K562 (cell line): ENCODE results near the gene ETV2. TPM values are rescaled to one million over a fixed set of nuclear protein-coding genes. Genes with fewer than 3 reads are reported as not detected.

ENCODE experiments used
- BCOR ChIP-seq: fragments of 450-650 bp; IDR thresholded peaks from 2 replicates; pipeline ENCODE4 v1.6.1; 2016
- CEBPB ChIP-seq: fragments of 450-650 bp; IDR thresholded peaks from 2 replicates; pipeline ENCODE4 v1.6.1; 2016; ENCODE audit warnings: missing genetic modification characterization, missing compliant biosample characterization
- ETV1 ChIP-seq: fragments of 450-650 bp; conservative IDR thresholded peaks from 2 replicates; pipeline ENCODE4 v1.6.1; 2016; ENCODE audit warnings: missing genetic modification characterization, control low read depth, low read depth, missing compliant biosample characterization
- KAT2B ChIP-seq: IDR thresholded peaks from one replicate; pipeline ENCODE4 v1.6.1; 2012; ENCODE audit warnings: low read depth, mild to moderate bottlenecking, control low read depth, inconsistent platforms, low read length, moderate library complexity
- MTA2 ChIP-seq: fragments of 450-650 bp; IDR thresholded peaks from 2 replicates; pipeline ENCODE4 v1.6.1; 2016; ENCODE audit warnings: low read depth
- NFE2 ChIP-seq: IDR thresholded peaks from 2 replicates; pipeline ENCODE4 v1.6.1; 2014; ENCODE audit warnings: antibody characterized with exemption, low read depth
- POLR3G ChIP-seq: IDR thresholded peaks from 2 replicates; pipeline ENCODE4 v1.6.1; 2011; ENCODE audit not compliant: insufficient read length, insufficient replicate concordance; ENCODE audit errors: extremely low read depth
- STAG1 ChIP-seq: sonication (generic); formaldehyde crosslinking; IDR thresholded peaks from 2 replicates; pipeline ENCODE4 v1.5.0; 2020; ENCODE audit warnings: missing genetic modification reagents, borderline replicate concordance
- TOE1 ChIP-seq, 2 experiments: fragments of 450-650 bp in 1 of 2; sonication (generic) in 1 of 2; formaldehyde crosslinking in 1 of 2; IDR thresholded peaks; 2 replicates each; pipeline versions ENCODE4 v1.7.1 to v1.8.0; 2016 to 2022; ENCODE audit warnings: borderline replicate concordance in 2 of 2, mild to moderate bottlenecking in 2 of 2, antibody characterized with exemption in 1 of 2, inconsistent platforms in 1 of 2, low read depth in 1 of 2, missing genetic modification reagents in 1 of 2, moderate library complexity in 1 of 2
- ZNF143 ChIP-seq: sonication (generic); formaldehyde crosslinking; IDR thresholded peaks from 2 replicates; pipeline ENCODE4 v1.9.0; 2022; ENCODE audit warnings: mild to moderate bottlenecking, missing genetic modification reagents
- ZNF589 ChIP-seq: fragments of 200-800 bp; sonication (Bioruptor generic); IDR thresholded peaks from 2 replicates; pipeline ENCODE4 v1.6.1; 2016; ENCODE audit warnings: low read depth, missing genetic modification characterization, missing compliant biosample characterization
- polyA plus RNA-seq, 8 experiments: library from polyadenylated mRNA; depleted of rRNA in 4 of 8; stranded (reverse) in 5 of 8; unstranded in 3 of 8; fragments of >200 nt; fragmentation: Nextera tagmentation in 2 of 8; fragmentation: Illumina TruSeq in 1 of 8; extraction: Ambion mirVana in 2 of 8; extraction: Trizol in 1 of 8; gene quantifications; 2 replicates each; pipeline versions ENCODE4 v1.2.1 to v1.2.3, GENCODE V29; 2011 to 2014; ENCODE audit warnings: inconsistent platforms in 1 of 8, missing spikeins in 1 of 8
- total RNA-seq, 7 experiments: library from RNA; depleted of rRNA in 6 of 7; stranded (reverse); fragments of >200 nt in 6 of 7; fragmentation: Illumina TruSeq in 2 of 7; extraction: Trizol in 2 of 7; gene quantifications; 2 replicates each; pipeline versions ENCODE4 v1.2.1 to v1.2.3, GENCODE V29; 2011 to 2021; ENCODE audit warnings: low replicate concordance in 1 of 7
- TF ChIP-seq, protein P1 (sequence below): fragments of 250-450 bp; sonication (Bioruptor Pico); IDR thresholded peaks from 2 replicates; pipeline ENCODE4 v1.8.0; 2022; ENCODE audit warnings: moderate library complexity, mild to moderate bottlenecking, inconsistent platforms
- TF ChIP-seq, protein P2 (sequence below), 2 experiments: fragments of 450-650 bp; formaldehyde crosslinking in 1 of 2; IDR thresholded peaks; 2 replicates each; pipeline versions ENCODE4 v1.4.0 to v1.6.1; 2014 to 2020; ENCODE audit warnings: mild to moderate bottlenecking in 2 of 2, borderline replicate concordance in 1 of 2, low read depth in 1 of 2

Gene ETV2
- total and polyA plus RNA-seq, 9 of the 15 experiments (the other 6 are each of a cell fraction or from before 2014, with no cell fraction given): 0.11 to 3.7 (median 0.55) TPM

DNA sequence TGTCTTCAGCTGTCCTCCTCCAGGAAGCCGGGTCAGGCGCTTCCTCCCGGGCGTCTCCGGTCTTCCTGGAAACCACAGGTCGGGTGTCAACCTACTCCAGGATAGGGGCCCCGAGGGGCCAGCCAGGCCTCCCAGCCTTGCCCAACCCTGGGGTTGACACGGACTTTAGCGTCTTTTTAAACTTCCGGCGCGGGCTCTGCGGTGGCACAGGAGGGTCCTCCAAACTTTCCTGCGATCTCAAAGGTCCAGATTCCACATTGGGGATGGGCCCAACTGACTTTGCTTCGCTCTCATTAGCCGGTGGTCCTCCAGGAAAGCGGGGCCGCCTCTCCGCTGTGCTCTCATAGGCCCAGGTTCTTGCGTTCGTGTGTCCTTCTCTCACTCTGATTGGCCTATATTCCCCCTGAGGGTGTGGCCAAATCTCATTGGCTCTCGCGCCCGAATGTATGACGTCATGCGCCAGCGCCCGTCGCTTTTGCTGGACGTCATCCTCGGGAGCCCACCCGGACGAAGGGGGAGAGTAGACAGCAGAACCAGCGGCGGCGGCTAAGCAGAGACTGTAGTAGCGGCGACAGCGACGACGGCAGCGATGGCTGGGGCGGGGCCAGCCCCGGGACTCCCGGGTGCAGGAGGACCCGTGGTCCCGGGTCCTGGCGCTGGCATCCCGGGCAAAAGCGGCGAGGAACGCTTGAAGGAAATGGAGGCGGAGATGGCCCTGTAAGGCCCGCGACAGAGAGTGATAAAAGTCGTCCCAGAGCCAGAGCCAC is 12.8 kb upstream of the ETV2 start, which contains the start of gene RBM42 (continued):
- TF ChIP-seq, protein P1, sequence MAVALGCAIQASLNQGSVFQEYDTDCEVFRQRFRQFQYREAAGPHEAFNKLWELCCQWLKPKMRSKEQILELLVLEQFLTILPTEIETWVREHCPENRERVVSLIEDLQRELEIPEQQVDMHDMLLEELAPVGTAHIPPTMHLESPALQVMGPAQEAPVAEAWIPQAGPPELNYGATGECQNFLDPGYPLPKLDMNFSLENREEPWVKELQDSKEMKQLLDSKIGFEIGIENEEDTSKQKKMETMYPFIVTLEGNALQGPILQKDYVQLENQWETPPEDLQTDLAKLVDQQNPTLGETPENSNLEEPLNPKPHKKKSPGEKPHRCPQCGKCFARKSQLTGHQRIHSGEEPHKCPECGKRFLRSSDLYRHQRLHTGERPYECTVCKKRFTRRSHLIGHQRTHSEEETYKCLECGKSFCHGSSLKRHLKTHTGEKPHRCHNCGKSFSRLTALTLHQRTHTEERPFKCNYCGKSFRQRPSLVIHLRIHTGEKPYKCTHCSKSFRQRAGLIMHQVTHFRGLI: 0 out of 2 replicates have a peak, but pooled peaks have one; percentile 63
- no peak for TF ChIP-seq ZNF143 (CRISPR knock-in tag)
- peak; percentile 59; the same call in 1 of the 2 replicates for TF ChIP-seq ETV1 (tag)
- TF ChIP-seq KAT2B: no peak
- TF ChIP-seq, protein P2, sequence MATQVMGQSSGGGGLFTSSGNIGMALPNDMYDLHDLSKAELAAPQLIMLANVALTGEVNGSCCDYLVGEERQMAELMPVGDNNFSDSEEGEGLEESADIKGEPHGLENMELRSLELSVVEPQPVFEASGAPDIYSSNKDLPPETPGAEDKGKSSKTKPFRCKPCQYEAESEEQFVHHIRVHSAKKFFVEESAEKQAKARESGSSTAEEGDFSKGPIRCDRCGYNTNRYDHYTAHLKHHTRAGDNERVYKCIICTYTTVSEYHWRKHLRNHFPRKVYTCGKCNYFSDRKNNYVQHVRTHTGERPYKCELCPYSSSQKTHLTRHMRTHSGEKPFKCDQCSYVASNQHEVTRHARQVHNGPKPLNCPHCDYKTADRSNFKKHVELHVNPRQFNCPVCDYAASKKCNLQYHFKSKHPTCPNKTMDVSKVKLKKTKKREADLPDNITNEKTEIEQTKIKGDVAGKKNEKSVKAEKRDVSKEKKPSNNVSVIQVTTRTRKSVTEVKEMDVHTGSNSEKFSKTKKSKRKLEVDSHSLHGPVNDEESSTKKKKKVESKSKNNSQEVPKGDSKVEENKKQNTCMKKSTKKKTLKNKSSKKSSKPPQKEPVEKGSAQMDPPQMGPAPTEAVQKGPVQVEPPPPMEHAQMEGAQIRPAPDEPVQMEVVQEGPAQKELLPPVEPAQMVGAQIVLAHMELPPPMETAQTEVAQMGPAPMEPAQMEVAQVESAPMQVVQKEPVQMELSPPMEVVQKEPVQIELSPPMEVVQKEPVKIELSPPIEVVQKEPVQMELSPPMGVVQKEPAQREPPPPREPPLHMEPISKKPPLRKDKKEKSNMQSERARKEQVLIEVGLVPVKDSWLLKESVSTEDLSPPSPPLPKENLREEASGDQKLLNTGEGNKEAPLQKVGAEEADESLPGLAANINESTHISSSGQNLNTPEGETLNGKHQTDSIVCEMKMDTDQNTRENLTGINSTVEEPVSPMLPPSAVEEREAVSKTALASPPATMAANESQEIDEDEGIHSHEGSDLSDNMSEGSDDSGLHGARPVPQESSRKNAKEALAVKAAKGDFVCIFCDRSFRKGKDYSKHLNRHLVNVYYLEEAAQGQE (IDR thresholded peaks at IDR 0.05; ENCODE audit: borderline replicate concordance): no peak
- TF ChIP-seq, protein P2 (CRISPR knock-in tag; IDR thresholded peaks at IDR 0.05; ENCODE audit: low read depth): peak; percentile 30; the same call in 1 of the 2 replicates
- no peak for TF ChIP-seq NFE2
- 0 out of 2 replicates have a peak, but pooled peaks have one; percentile 59 for TF ChIP-seq ZNF589 (CRISPR knock-in tag)
- no peak for TF ChIP-seq STAG1 (CRISPR knock-in tag)
- peak; percentile 67; the same call in 1 of the 2 replicates for TF ChIP-seq TOE1 (IDR thresholded peaks at IDR 0.05; ENCODE audit: borderline replicate concordance)
- TF ChIP-seq TOE1 (CRISPR knock-in tag; IDR thresholded peaks at IDR 0.05; ENCODE audit: borderline replicate concordance, low read depth): no peak
- no peak for TF ChIP-seq MTA2
- peak; percentile 43; the same call in 1 of the 2 replicates for TF ChIP-seq CEBPB (tag)
- no peak for TF ChIP-seq BCOR
- no peak for TF ChIP-seq POLR3G
